ENCODE results near the gene ASIP. TPM values are rescaled to one million over a fixed set of nuclear protein-coding genes. Genes with fewer than 3 reads are reported as not detected.
A peak's percentile ranks its signal among the peaks of the same experiment; 100 is the strongest.

ASIP gene
- total and polyA plus RNA-seq, 2 of the 13 experiments (the other 11 are each of a cell fraction or from before 2014, with no cell fraction given): not detected

- no peak for TF ChIP-seq GLMP (CRISPR knock-in tag; IDR thresholded peaks at IDR 0.05; ENCODE audit: borderline replicate concordance)
- peak; percentile 87; the same call in 1 of the 2 replicates for TF ChIP-seq ZMYM3 (CRISPR knock-in tag; IDR thresholded peaks at IDR 0.05)
- TF ChIP-seq ZHX1 (CRISPR knock-in tag; IDR thresholded peaks at IDR 0.05; ENCODE audit: low read depth): no peak
- no peak; the same call in 1 of the 2 replicates for TF ChIP-seq TRAFD1 (CRISPR knock-in tag; IDR thresholded peaks at IDR 0.05; ENCODE audit: borderline replicate concordance)
- TF ChIP-seq, protein P1, sequence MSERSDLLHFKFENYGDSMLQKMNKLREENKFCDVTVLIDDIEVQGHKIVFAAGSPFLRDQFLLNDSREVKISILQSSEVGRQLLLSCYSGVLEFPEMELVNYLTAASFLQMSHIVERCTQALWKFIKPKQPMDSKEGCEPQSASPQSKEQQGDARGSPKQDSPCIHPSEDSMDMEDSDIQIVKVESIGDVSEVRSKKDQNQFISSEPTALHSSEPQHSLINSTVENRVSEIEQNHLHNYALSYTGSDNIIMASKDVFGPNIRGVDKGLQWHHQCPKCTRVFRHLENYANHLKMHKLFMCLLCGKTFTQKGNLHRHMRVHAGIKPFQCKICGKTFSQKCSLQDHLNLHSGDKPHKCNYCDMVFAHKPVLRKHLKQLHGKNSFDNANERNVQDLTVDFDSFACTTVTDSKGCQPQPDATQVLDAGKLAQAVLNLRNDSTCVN (CRISPR knock-in tag; IDR thresholded peaks at IDR 0.05; ENCODE audit: borderline replicate concordance): peak; percentile 88; the same call in 1 of the 2 replicates
- no peak for TF ChIP-seq ZBTB4 (CRISPR knock-in tag; IDR thresholded peaks at IDR 0.05; ENCODE audit: borderline replicate concordance)
- no peak for TF ChIP-seq PCBP2 (optimal IDR thresholded peaks at IDR 0.05; ENCODE audit: low read depth, low read length, poor library complexity, severe bottlenecking)
- TF ChIP-seq ARNTL (CRISPR knock-in tag; IDR thresholded peaks at IDR 0.05): no peak
- TF ChIP-seq SUZ12 (IDR thresholded peaks at IDR 0.05; ENCODE audit: low read depth, low read length): no peak
- TF ChIP-seq ATF7-NPFF (CRISPR knock-in tag; IDR thresholded peaks at IDR 0.05; ENCODE audit: low read depth): no peak
- TF ChIP-seq ZNF17 (CRISPR knock-in tag; IDR thresholded peaks at IDR 0.05): no peak
- TF ChIP-seq ZKSCAN5 (CRISPR knock-in tag; IDR thresholded peaks at IDR 0.05): no peak; the same call in 1 of the 2 replicates
- TF ChIP-seq, protein P2, sequence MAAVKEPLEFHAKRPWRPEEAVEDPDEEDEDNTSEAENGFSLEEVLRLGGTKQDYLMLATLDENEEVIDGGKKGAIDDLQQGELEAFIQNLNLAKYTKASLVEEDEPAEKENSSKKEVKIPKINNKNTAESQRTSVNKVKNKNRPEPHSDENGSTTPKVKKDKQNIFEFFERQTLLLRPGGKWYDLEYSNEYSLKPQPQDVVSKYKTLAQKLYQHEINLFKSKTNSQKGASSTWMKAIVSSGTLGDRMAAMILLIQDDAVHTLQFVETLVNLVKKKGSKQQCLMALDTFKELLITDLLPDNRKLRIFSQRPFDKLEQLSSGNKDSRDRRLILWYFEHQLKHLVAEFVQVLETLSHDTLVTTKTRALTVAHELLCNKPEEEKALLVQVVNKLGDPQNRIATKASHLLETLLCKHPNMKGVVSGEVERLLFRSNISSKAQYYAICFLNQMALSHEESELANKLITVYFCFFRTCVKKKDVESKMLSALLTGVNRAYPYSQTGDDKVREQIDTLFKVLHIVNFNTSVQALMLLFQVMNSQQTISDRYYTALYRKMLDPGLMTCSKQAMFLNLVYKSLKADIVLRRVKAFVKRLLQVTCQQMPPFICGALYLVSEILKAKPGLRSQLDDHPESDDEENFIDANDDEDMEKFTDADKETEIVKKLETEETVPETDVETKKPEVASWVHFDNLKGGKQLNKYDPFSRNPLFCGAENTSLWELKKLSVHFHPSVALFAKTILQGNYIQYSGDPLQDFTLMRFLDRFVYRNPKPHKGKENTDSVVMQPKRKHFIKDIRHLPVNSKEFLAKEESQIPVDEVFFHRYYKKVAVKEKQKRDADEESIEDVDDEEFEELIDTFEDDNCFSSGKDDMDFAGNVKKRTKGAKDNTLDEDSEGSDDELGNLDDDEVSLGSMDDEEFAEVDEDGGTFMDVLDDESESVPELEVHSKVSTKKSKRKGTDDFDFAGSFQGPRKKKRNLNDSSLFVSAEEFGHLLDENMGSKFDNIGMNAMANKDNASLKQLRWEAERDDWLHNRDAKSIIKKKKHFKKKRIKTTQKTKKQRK (IDR thresholded peaks at IDR 0.05; ENCODE audit: low read length): no peak
- TF ChIP-seq NR2F2 (IDR thresholded peaks at IDR 0.05; ENCODE audit: borderline replicate concordance, low read depth): peak; percentile 75; the same call in 1 of the 2 replicates
Observed at GRCh38 chr20:34312544-34313217, 71.5 kb downstream of the ASIP start (continued).

All from HepG2 (cell line).